Measurements from ENCODE around the gene OVCA2.

The OVCA2 gene

GRCh38 chr17:2041561-2042389, at the start of gene OVCA2:
Gene OVCA2 (plus strand): TSS chr17:2042022. CDS start chr17:2042048, 26 bp downstream.
- in situ Hi-C loops (cut with MboI; ENCODE audit: low sequenced_read_pairs), result no loop called here

DNA sequence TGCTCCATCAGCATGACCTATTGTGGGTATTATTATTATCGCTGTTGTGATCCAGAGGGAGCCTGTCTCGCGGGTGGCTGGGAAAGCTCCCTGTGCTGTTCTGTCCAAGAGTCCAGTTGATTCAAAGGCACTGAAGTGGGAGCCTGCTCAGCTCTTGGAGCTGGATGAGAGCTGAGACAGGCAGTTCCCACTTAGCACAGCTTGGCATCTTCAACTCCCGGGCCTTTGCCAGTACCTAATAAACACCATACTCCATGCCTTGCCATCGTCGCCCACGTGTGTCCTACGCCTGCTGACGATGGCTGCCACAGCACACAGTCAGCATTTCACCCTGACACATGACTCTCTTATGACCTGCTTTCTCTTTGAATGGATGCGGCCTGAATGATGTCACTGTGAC, 49.3 kb upstream of the OVCA2 start:
- in situ Hi-C loops (cut with MboI; ENCODE audit: low sequenced_read_pairs), result no loop called here

DNA sequence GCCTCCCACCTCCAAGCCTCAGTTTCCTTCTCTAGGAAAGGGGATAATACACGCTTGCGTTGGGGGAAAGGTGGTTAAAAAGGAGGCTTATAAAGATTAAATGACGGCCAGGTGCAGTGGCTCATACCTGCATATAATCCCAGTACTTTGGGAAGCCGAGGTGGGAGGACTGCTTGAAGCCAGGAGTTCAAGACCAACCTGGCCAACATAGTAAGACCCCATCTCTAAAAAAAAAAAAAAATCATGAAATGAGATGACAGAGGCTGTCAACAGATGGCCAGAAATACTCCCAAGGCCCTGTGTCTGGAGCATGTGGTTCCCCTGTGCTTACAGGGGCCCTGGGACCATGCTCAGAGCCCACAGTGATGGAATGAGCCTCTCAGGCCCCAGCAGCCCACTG, 47.1 kb upstream of the OVCA2 start:
- in situ Hi-C loops (cut with MboI; ENCODE audit: low sequenced_read_pairs), result no loop called here

GRCh38 chr17:1995321-1995892, 46.4 kb upstream of the OVCA2 start:
- in situ Hi-C loops (cut with MboI; ENCODE audit: low sequenced_read_pairs), result no loop called here

DNA sequence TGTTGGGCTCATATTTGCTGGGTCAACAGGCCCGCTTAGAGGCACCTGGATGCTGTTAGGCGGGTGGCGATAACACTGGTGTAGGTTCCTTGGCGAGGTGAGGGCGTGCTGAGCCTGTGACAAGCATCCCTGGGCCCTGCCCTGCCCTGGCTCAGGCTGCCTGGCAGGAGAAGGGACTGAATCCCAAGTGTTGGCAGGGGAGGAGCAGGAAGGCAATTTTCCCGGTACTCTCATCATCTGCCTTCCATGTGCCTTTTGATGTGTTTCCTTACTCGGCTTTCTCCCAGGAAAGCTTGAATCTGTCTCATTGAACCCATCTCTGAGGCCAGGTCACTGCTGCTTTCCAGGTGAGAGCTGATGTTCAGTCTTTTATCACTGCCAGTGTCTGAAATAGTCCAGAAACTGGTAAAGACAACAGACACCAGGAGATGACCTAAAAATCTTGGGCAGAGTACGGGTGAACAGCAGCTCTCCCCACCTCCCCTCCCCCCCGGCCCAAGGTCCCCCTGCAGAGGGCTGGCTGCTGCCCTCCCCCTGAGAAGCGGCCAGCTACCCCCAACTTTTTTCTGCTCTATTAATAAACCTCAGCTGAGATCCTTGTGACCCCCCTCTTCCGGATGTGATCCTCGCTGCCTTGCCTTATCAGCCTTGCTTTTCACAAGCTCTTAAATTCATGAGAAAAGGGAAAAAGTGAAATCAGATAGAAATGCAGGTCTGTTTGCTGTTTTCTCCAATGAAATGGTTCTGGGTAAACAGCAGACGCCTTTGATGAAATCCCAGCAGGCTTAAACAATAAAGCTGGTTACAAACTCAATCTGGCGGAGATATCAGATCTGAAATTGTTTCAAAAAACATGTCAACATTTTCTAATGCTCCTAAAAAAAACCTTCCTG, 45.7 kb upstream of the OVCA2 start:
- in situ Hi-C loops (cut with MboI; ENCODE audit: low sequenced_read_pairs), result no loop called here

DNA sequence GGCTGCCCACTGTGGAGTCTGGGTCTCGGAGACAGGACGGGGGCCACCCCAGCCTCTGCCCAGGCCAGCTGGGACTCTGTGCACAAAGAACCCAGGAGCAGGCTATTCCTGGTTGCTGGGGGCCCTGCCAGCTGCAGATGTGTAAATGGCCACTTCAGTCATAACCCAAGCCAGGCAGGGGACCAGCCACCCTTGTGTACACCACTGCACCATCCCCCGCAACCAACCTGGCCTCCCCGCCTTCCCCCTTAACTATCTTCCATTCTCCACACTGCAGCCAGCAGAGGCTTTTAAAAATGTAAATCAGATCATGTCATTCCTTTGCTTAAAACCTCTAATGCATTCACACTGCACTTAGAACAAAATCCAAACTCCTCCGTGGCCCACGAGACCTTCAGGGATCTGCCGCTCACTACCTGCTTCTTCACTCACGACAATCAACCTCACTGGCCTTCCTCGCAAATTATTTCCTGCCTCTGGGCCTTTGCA, 45.0 kb upstream of the OVCA2 start:
- in situ Hi-C loops (cut with MboI; ENCODE audit: low sequenced_read_pairs), result no loop called here

GRCh38 chr17:1997289-1997926, 44.4 kb upstream of the OVCA2 start:
- in situ Hi-C loops (cut with MboI; ENCODE audit: low sequenced_read_pairs), result no loop called here

GRCh38 chr17:1997927-1998742, 43.7 kb upstream of the OVCA2 start:
- in situ Hi-C loops (cut with MboI; ENCODE audit: low sequenced_read_pairs), result no loop called here

GRCh38 chr17:1999557-2000251, 42.1 kb upstream of the OVCA2 start:
- in situ Hi-C loops (cut with MboI; ENCODE audit: low sequenced_read_pairs), result no loop called here

DNA sequence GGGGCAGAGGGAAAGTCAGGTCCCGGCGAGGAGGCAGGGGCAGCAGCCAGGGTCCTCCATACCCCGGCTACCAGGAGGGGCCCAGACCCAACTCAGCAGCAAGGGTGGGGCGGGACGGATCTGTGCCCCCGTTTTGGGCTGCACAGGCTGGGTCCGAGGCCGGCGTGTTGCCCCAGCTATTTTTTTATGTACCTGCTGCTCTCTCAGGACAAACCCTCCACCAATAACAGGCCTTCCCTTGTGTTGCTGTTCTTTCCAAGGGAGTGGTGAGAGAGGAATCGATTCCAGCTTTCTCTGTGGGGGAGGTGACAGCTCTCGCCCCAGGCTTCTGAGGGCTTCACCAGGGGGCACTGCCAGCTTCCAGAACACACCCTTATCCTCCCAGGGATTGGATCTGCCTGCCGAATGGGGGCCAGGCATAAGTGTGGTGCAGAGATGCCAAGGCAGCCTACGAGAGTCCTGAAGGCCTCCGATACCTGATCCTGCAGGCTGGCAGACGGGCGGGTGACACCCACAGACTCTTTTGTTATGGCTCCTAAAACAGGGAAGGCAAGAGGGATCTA, 39.0 kb upstream of the OVCA2 start:
- in situ Hi-C loops (cut with MboI; ENCODE audit: low sequenced_read_pairs), result no loop called here

GRCh38 chr17:2003525-2003924, 38.3 kb upstream of the OVCA2 start:
- in situ Hi-C loops (cut with MboI; ENCODE audit: low sequenced_read_pairs), result no loop called here

DNA sequence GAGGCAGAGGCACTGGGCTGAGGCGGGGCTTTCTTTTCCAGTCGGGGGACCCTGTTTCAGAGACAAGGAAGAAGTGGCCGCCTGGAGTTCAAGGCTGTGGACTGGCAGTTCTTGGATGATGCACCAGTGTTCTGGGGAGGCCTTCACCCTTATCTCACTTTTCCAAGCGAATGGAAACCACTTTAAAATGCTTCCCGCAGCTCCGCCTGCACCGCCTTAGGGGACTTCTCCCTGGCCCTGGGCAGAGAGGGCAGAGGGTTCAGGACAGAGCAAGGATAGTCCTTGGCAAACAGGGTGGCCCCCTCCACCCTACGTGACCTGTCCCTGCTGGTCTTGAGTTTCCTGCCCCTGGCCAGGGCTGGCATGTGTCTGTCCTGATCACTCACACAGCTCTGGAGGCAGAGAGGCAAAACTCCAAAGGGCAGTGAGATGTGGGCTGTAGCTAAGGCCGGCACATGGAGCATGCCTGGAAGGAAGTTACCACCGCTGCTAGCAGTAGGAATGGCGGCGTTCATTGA, 37.3 kb upstream of the OVCA2 start:
- in situ Hi-C loops (cut with MboI; ENCODE audit: low sequenced_read_pairs), result no loop called here

DNA sequence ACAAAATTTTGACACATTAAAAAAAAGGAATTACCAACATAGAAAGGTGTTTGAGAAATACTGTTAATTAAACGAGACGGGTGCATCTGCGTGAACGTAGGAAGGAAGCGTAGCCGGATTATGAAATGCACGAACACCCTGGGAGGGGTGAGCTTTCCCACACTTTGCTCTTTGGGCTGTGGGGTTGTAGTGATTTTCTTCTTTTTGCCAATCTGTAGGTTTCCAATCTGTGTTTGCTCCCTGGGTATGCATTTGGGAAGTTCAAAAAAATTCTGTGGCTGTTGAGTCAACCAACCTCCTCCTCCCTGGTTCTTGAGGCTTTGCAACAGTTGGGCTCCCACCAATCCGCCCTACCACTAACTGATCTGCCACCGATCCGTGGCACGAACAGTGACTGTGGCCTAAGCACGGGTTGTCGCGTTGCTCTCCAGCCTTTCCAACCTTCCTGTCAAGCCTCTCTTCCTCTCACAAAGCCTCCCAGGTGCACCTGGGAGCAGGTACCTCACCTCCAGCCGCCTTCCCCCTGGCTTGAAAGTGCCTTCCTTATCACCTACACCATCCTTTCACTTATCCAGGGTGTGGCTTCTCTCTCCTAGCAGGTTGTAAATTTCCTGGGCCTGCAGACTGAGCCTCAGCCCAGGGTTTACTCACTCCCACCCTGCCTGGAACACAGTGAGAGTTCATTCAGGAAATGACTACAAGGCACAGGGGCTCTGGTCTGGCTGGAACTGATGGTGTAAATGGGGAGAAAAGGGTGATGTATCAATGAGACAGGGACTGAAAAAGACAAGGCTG, 33.3 kb upstream of the OVCA2 start:
- in situ Hi-C loops (cut with MboI; ENCODE audit: low sequenced_read_pairs), result no loop called here

GRCh38 chr17:2009737-2010136, 32.1 kb upstream of the OVCA2 start:
- in situ Hi-C loops (cut with MboI; ENCODE audit: low sequenced_read_pairs), result no loop called here

DNA sequence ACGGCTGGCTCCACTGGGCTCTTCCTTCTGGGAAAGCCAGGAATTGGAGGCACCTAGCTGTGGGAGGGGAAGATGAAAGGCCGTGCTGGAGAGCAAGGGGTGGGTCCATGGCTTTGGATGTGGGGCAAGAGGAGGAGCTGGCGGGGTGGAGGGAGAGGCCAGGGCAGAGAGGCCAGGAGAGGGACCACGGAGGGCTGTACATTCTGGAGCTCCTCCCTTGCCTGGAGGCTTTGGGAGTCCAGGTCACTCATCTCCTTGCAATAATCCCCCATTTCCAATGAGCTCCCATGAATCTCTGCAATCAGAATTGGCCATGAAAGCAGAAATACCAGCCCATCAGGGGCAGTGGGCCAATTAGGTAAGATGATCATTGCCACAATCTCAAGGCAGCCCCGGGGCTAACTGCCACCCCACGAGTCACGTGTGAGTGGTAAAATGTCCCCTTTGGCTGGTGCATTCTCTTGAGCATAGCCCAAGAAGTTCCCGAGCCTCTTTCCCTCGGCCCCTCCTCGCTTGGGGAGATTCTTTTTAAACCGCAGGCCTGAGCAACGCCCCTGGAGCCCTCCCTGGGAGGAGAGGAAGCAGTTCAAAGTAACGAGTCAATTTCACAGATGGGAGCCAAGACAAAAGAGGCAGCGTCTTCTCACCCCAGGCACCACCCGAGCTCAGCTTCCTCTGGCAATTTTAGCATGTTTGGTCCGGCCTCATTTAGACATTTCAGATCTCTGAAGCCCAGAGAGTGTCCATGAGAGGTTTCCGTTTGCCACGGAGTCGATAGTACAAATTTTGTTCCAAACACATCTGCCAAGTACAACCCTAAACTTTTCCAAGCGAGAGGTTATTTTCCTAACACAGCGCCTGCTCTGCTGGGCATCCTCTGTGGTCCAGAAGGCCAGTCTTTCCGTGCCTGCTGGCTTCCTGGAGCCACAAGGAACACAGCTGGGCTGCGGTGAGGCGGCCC, 30.1 kb upstream of the OVCA2 start:
- in situ Hi-C loops (cut with MboI; ENCODE audit: low sequenced_read_pairs), result no loop called here

DNA sequence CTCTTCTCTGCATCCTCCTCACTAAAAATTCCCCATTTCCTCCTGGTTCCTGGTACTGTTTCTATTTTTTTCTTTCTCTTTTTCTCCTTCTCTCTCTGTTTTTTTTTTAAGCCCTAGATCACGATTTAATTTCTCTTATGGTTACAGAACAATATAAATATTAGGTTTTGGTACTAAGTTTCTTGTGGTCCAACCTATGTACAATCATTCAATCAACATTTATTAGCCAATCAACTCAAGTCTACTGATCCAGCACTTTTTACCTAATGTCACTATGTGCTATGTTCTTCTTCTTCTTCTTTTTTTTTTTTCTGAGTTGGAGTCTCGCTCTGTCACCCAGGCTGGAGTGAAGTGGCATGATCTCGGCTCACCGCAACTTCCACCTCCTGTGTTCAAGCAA, 29.3 kb upstream of the OVCA2 start:
- in situ Hi-C loops (cut with MboI; ENCODE audit: low sequenced_read_pairs), result no loop called here

Measured in HL-60/S4 treated with phorbol 12-myristate 13-acetate at 8.2 ng/mL for 4 days and 3 days (cell line).